ENCODE data around the gene OR51I2. TPM values are rescaled to one million over a fixed set of nuclear protein-coding genes. Genes with fewer than 3 reads are reported as not detected.

Gene OR51I2, protein sequence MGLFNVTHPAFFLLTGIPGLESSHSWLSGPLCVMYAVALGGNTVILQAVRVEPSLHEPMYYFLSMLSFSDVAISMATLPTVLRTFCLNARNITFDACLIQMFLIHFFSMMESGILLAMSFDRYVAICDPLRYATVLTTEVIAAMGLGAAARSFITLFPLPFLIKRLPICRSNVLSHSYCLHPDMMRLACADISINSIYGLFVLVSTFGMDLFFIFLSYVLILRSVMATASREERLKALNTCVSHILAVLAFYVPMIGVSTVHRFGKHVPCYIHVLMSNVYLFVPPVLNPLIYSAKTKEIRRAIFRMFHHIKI
- total RNA-seq, result not detected in 2 replicates

DNA sequence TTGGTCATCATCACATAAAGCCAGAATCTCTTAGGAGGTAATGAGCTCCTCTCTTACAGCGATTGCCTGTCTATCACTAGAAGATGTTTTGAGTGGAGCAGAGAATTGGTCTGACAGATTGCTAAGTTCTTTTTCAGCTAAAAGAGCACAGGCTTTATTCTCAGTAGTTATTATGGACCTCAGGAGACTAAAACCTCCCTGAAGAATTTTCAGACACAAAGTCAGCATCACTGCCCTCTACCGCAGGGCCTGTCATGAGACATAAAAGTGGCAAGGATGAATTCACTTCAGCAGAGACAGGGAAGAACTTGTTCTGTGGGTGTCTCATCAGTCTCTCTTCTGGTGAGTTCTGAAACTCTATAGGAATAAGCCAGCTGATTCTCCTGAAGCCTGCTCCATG lies at the start of gene OR51I2:
Gene OR51I2 (plus strand): TSS at position 301 of the 400 bp plus-strand sequence. CDS start 4,166 bp downstream, outside the sequence.

DNA sequence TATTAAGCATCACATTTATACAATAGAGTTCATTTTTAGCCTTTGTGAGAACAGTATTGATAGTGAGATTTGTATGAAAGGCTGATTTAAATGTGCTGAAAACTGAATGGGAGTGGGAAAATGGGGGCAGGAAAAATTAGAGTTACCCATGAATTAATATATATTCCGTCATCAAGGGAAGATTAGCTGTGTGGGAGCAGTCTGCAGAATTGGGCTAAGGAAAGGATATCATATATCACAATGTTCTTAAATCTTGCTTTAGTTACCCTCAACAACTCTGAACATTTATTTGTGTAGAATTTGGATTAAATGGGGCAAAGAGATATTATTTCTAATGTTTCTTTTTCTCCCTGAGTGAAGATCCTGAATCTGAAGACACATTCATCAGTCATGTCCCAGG lies 27.3 kb upstream of the OR51I2 start, which contains the start of gene OR51Q1:
Gene OR51Q1 (plus strand): TSS at position 301 of the 400 bp plus-strand sequence. CDS start 90 bp downstream, at position 391.

DNA sequence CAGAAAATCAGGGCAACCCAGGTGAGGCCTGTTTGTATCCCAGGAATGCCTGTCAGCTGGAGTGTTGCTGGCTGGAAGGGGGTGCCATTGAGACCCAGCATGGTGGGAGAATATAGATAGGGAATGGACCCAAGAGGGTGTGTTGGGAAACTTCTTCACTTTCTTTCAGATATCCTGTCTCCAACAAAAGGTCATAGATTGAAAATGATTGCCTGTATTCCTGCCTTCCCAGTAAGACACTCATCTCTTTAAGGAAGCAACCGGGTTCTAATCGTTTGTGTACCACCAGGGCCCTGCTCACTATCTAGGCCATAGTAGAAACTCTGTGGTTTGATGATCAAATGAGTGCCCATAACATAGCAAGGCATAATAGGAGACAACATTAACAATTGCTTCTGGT lies 7.7 kb upstream of the OR51I2 start, which contains the start of gene OR51I1:
Gene OR51I1 (minus strand): TSS at position 101 of the 400 bp plus-strand sequence. CDS start 0 bp downstream, at position 101.

DNA sequence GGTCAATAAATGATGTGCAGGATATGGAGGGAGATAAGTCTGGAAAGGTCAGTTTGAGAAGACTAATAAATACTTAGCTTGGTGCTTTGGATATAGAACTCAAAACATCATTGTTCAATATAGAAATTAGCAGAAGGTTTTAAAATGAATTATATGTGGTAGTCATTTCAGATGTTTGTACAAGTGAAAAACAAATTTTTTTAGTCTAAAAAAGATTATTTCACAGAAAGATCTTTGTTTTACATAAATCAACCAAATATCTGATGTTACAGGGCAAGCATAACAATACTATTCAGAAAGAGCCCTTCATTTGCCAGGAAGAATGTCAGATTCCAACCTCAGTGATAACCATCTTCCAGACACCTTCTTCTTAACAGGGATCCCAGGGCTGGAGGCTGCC lies 39.3 kb downstream of the OR51I2 start, which contains the start of gene OR52D1:
Gene OR52D1 (plus strand): TSS at position 301 of the 400 bp plus-strand sequence. CDS start 22 bp downstream, at position 323.

Other genes with a start within 250 kb of the OR51I2 start
- gene OR51V1, start 248.6 kb upstream of the OR51I2 start, total RNA-seq, result not detected in 2 replicates
- not detected in 2 replicates for gene HBB, start 222.3 kb upstream of the OR51I2 start, total RNA-seq
- gene HBD, start 214.8 kb upstream of the OR51I2 start, total RNA-seq, result 0.83 and 1.0 TPM in 2 replicates
- not detected in 2 replicates for gene HBG1, start 199.5 kb upstream of the OR51I2 start, total RNA-seq
- gene HBG2, start 194.5 kb upstream of the OR51I2 start, total RNA-seq, result not detected in 2 replicates
- 0.29 and 0.33 TPM in 2 replicates for gene HBE1, start 179.4 kb upstream of the OR51I2 start, total RNA-seq
- not detected in 2 replicates for gene OR51B4, start 147.4 kb upstream of the OR51I2 start, total RNA-seq
- gene OR51B2, start 125.0 kb upstream of the OR51I2 start, total RNA-seq, result not detected in 2 replicates
- 0.29 TPM in 1 of 2 replicates, not detected in the other for gene OR51B5, start 105.8 kb upstream of the OR51I2 start, total RNA-seq
- gene OR51B6, start 97.8 kb upstream of the OR51I2 start, total RNA-seq, result not detected in 2 replicates
- not detected in 2 replicates for gene OR51M1, start 65.5 kb upstream of the OR51I2 start, total RNA-seq
- gene OR51Q1, start 27.2 kb upstream of the OR51I2 start, total RNA-seq, result not detected in 2 replicates
- gene OR51I1, start 7.8 kb upstream of the OR51I2 start, total RNA-seq, result not detected in 2 replicates
- not detected in 2 replicates for gene OR52D1, start 39.4 kb downstream of the OR51I2 start, total RNA-seq
- gene UBQLN3, start 60.6 kb downstream of the OR51I2 start, total RNA-seq, result 0.15 and 0.17 TPM in 2 replicates
- 0.15 and 0.17 TPM in 2 replicates for gene UBQLNL, start 67.4 kb downstream of the OR51I2 start, total RNA-seq
- 0.17 and 0.73 TPM in 2 replicates for gene OR52H1, start 99.2 kb downstream of the OR51I2 start, total RNA-seq
- gene OR52B6, start 131.6 kb downstream of the OR51I2 start, total RNA-seq, result not detected in 2 replicates
- gene TRIM6, start 147.3 kb downstream of the OR51I2 start, total RNA-seq, result 3.3 and 9.7 TPM in 2 replicates
- 13.7 and 19.2 TPM in 2 replicates for gene TRIM34, start 175.7 kb downstream of the OR51I2 start, total RNA-seq
- 40.5 and 42.0 TPM in 2 replicates for gene TRIM5, start 235.8 kb downstream of the OR51I2 start, total RNA-seq
- gene TRIM22, start 240.5 kb downstream of the OR51I2 start, total RNA-seq, result 119 and 179 TPM in 2 replicates

All from smooth muscle cell of trachea (primary cell).